Measurements from ENCODE around the gene VCAM1. TPM values are rescaled to one million over a fixed set of nuclear protein-coding genes. Genes with fewer than 3 reads are reported as not detected.

VCAM1 gene
- total RNA-seq, 4 donors from 2014 or later = 1.4 to 11.1 (median 4.5) TPM

GRCh38 chr1:100736746-100737145 lies 17.2 kb downstream of the VCAM1 start:
- DNase-seq = no peak
- intact Hi-C loops (cut with DNase I) = no loop called here
- no peaks in the 10 kb centered on the region for H3K36me3 ChIP-seq
- no peaks in the 10 kb centered on the region for H3K9me3 ChIP-seq
- no peak overlapping the region for H3K4me3 ChIP-seq (replicated peaks in 1 of 3)
- no peaks in the 10 kb centered on the region for H3K27me3 ChIP-seq
- H3K4me1 ChIP-seq = no peaks in the 10 kb centered on the region
- WGBS, 2 donors = 44 to 45% methylated on average over 1 of the region's 1 CpG
- H3K27ac ChIP-seq = no peak overlapping the region
- TF ChIP-seq, protein P1, sequence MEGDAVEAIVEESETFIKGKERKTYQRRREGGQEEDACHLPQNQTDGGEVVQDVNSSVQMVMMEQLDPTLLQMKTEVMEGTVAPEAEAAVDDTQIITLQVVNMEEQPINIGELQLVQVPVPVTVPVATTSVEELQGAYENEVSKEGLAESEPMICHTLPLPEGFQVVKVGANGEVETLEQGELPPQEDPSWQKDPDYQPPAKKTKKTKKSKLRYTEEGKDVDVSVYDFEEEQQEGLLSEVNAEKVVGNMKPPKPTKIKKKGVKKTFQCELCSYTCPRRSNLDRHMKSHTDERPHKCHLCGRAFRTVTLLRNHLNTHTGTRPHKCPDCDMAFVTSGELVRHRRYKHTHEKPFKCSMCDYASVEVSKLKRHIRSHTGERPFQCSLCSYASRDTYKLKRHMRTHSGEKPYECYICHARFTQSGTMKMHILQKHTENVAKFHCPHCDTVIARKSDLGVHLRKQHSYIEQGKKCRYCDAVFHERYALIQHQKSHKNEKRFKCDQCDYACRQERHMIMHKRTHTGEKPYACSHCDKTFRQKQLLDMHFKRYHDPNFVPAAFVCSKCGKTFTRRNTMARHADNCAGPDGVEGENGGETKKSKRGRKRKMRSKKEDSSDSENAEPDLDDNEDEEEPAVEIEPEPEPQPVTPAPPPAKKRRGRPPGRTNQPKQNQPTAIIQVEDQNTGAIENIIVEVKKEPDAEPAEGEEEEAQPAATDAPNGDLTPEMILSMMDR (IDR thresholded peaks at IDR 0.05) = no peak
- TF ChIP-seq POLR2A (IDR thresholded peaks at IDR 0.05) = no peak

GRCh38 chr1:100746542-100746932 lies 27.0 kb downstream of the VCAM1 start:
- no peak overlapping the region for H3K27ac ChIP-seq
- no peak for DNase-seq
- H3K4me3 ChIP-seq (replicated peaks in 1 of 3) = no peak overlapping the region
- WGBS, 2 donors = 80 to 84% methylated on average over 3 of the region's 3 CpGs
- no peak for TF ChIP-seq POLR2A (IDR thresholded peaks at IDR 0.05)
- TF ChIP-seq, protein P1 (IDR thresholded peaks at IDR 0.05) = no peak
- H3K9me3 ChIP-seq = no peaks in the 10 kb centered on the region
- H3K27me3 ChIP-seq = no peaks in the 10 kb centered on the region
- intact Hi-C loops (cut with DNase I) = no loop called here
- H3K36me3 ChIP-seq = no peaks in the 10 kb centered on the region
- no peaks in the 10 kb centered on the region for H3K4me1 ChIP-seq

DNA sequence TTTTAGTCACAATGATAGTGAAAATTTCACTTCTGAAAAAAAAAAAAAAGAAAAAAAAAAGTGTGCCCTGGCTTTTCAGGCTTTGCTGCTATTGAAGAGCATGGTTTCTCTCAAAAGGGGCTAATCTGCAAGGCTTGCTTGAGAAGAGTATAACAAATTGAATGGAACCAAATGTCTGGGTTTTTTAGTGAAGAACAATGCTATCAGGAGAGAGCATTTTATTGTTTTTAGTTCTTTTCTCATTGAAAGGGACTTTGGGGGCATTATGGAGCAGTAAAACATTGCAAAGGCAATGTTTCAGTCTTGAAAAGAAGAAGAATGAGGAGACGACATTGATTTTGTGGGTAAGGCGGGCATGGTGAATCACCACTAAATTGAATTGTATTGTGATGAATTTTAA lies 28.2 kb downstream of the VCAM1 start:
- WGBS, 2 donors = 96 to 98% methylated on average over 2 of the region's 2 CpGs
- intact Hi-C loops (cut with DNase I) = no loop called here
- Histone ChIP-seq H3K27ac (no peak overlapping the region), H3K27me3 (no peaks in the 10 kb centered on the region), H3K4me1 (no peaks in the 10 kb centered on the region), H3K9me3 (no peaks in the 10 kb centered on the region), H3K36me3 (no peaks in the 10 kb centered on the region), H3K4me3 (replicated peaks in 1 of 3) (no peak overlapping the region)
- TF ChIP-seq, protein P1 (IDR thresholded peaks at IDR 0.05) = no peak
- no peak for TF ChIP-seq POLR2A (IDR thresholded peaks at IDR 0.05)
- no peak for DNase-seq

DNA sequence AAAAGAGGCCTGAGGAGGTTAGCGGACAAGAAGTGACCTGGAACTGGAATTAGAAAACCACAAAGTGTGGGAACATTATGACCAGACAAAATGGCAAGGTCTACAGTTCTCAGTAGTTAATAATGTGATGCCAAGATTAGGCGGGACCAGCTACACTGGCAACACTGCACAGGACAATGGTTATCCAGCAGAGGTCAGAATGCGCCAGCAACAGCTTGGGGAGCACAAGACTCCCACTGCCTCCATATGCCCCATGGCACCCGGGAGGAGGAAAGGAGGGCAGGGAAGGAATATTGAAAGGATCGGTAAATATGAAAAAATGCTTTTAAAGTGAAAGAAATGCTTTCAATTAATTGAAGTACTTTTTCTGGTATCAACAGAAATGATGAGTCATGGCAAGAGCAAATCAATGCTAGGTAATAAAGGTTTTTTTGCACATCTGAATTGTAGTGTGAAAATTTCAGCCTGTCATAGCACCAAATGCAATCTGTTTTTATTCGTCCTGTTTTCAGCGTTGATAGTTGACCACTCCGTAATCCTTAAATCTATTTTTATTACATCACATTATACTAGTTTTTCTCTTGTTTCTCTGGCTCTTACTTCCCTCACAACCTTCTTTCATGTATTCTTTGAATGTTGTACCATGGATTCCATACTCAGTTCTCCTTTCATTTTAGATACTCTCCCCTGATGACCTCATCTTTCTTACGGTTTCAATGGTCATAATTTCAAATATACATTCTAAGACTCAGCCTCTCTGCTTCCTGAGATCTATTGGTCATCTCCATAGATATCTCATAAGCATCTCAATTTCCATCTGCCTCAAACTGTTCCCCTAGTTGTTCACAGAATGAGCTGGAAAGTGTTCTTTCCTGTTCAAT lies 30.7 kb downstream of the VCAM1 start:
- 92 to 93% methylated on average over 9 of the region's 9 CpGs for WGBS, 2 donors
- no peak for DNase-seq
- Histone ChIP-seq H3K9me3 (no peaks in the 10 kb centered on the region), H3K27ac (no peak overlapping the region), H3K27me3 (no peaks in the 10 kb centered on the region), H3K4me3 (replicated peaks in 1 of 3) (no peak overlapping the region), H3K4me1 (no peaks in the 10 kb centered on the region), H3K36me3 (no peaks in the 10 kb centered on the region)
- no peak for TF ChIP-seq POLR2A (IDR thresholded peaks at IDR 0.05)
- TF ChIP-seq, protein P1 (IDR thresholded peaks at IDR 0.05) = no peak
- intact Hi-C loops (cut with DNase I) = no loop called here

DNA sequence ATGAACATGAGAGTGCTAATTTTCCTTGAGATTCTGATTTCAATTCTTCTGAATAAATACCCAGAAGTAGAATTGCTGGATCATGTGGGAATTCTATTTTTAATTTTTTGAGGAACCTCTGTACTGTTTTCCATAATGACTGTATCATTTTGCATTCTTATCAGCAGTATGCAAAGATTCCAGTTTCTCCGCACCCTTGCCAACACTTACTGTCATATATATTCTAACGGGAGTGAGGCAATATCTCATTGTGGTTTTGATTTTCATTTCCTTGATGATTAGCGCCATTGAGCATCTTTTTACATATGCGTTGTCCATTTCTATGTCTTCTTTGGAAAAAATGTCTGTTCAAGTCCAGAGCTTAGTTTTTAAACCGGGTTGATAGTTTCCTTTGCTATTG lies 33.2 kb downstream of the VCAM1 start:
- Histone ChIP-seq H3K4me3 (replicated peaks in 1 of 3) (no peak overlapping the region), H3K27ac (no peak overlapping the region), H3K9me3 (no peaks in the 10 kb centered on the region), H3K27me3 (no peaks in the 10 kb centered on the region), H3K4me1 (no peaks in the 10 kb centered on the region), H3K36me3 (no peaks in the 10 kb centered on the region)
- DNase-seq = no peak
- TF ChIP-seq POLR2A (IDR thresholded peaks at IDR 0.05) = no peak
- TF ChIP-seq, protein P1 (IDR thresholded peaks at IDR 0.05) = no peak
- intact Hi-C loops (cut with DNase I) = no loop called here
- WGBS, 2 donors = 87% methylated on average over 5 of the region's 5 CpGs
